B cell (primary cell): Measurements from ENCODE around the gene ECE2. TPM values are rescaled to one million over a fixed set of nuclear protein-coding genes. Genes with fewer than 3 reads are reported as not detected.

ENCODE experiments used
- ATAC-seq: fragments of 200-7000 bp; cut with Tn5 transposase; one replicate; pipeline ENCODE4 v1.10.0; 2021; ENCODE audit warnings: low read depth, mild to moderate bottlenecking, moderate number of reproducible peaks, moderate library complexity
- CTCF ChIA-PET: fragments of 350-600 bp; sonication (Branson Sonifier 250); formaldehyde crosslinking; loops from one replicate; lab custom pipeline; 2021; ENCODE audit warnings: antibody characterized with exemption, inconsistent platforms; lab: Charles Lee
- POLR2A ChIA-PET: fragments of 350-600 bp; sonication (Branson Sonifier 250); formaldehyde crosslinking; loops from one replicate; lab custom pipeline; 2021; ENCODE audit warnings: antibody characterized with exemption; lab: Charles Lee
- DNase-seq: peaks from one replicate; pipeline ENCODE4 v3.0.0; 2013
- H2AFZ ChIP-seq: 2 replicates; pipeline ENCODE4 v1.6.1; 2012; ENCODE audit warnings: mild to moderate bottlenecking, low read depth, low read length; ENCODE audit not compliant: insufficient read depth, poor library complexity, severe bottlenecking
- H3K27ac ChIP-seq, 2 donors: 1 replicate in 1 of 2; 2 replicates in 1 of 2; pipeline ENCODE4 v1.5.1; 2012 to 2013; ENCODE audit warnings: low read length in 2 of 2, mild to moderate bottlenecking in 2 of 2, moderate library complexity in 1 of 2
- H3K27me3 ChIP-seq, 4 experiments: fragments of 200-600 bp in 1 of 4; sonication (generic) in 1 of 4; replicated peaks in 1 of 4; 1 replicate in 2 of 4; 2 replicates in 2 of 4; pipeline versions ENCODE4 v1.6.1 to v1.7.0; 2013 to 2016; ENCODE audit warnings: low read length in 3 of 4, mild to moderate bottlenecking in 2 of 4, mixed read lengths in 1 of 4, moderate library complexity in 1 of 4; ENCODE audit not compliant: insufficient read depth in 4 of 4, control insufficient read depth in 3 of 4; ENCODE audit errors: control extremely low read depth in 1 of 4
- H3K36me3 ChIP-seq, 2 experiments: replicated peaks in 1 of 2; 1 replicate in 1 of 2; 2 replicates in 1 of 2; pipeline versions ENCODE4 v1.6.1 to v1.7.1; 2013; ENCODE audit warnings: low read length in 1 of 2; ENCODE audit not compliant: insufficient read depth in 2 of 2, control insufficient read depth in 1 of 2; ENCODE audit errors: control extremely low read depth in 1 of 2, extremely low read depth in 1 of 2
- H3K4me1 ChIP-seq, 2 donors: fragments of 200-600 bp in 1 of 2; sonication (generic) in 1 of 2; 1 replicate in 1 of 2; 2 replicates in 1 of 2; pipeline versions ENCODE4 v1.5.1 to v1.6.1; 2013 to 2017; ENCODE audit warnings: low read length in 2 of 2; ENCODE audit not compliant: control insufficient read depth in 2 of 2, insufficient read depth in 2 of 2
- H3K4me2 ChIP-seq: replicated peaks from 2 replicates; pipeline ENCODE3; 2012; ENCODE audit warnings: mild to moderate bottlenecking, low read depth, low read length; ENCODE audit not compliant: poor library complexity, severe bottlenecking
- H3K4me3 ChIP-seq, 5 experiments: fragments of 200-600 bp in 1 of 5; sonication (generic) in 1 of 5; 1 replicate in 3 of 5; 2 replicates in 2 of 5; pipeline versions ENCODE4 v1.5.1 to v1.7.0; 2011 to 2016; ENCODE audit warnings: low read length in 4 of 5, mild to moderate bottlenecking in 4 of 5, low read depth in 2 of 5, control low read depth in 1 of 5, moderate library complexity in 1 of 5; ENCODE audit not compliant: insufficient read depth in 1 of 5; ENCODE audit errors: control extremely low read depth in 1 of 5, extremely low read depth in 1 of 5
- H3K79me2 ChIP-seq: fragments of 200-600 bp; sonication (generic); one replicate; pipeline ENCODE4 v1.6.0; 2016; ENCODE audit warnings: low read length; ENCODE audit not compliant: control insufficient read depth, insufficient read depth
- H3K9ac ChIP-seq: fragments of 200-600 bp; sonication (generic); 2 replicates; pipeline ENCODE4 v1.6.1; 2017; ENCODE audit warnings: mild to moderate bottlenecking, low read length, moderate library complexity
- H3K9me3 ChIP-seq, 3 donors: one replicate each; pipeline versions ENCODE4 v1.6.1 to v1.7.1; 2013; ENCODE audit warnings: low read length in 2 of 3; ENCODE audit not compliant: control insufficient read depth in 2 of 3, insufficient read depth in 1 of 3; ENCODE audit errors: control extremely low read depth in 1 of 3
- H4K20me1 ChIP-seq: 2 replicates; pipeline ENCODE4 v1.6.0; 2012; ENCODE audit warnings: mild to moderate bottlenecking, low read length; ENCODE audit not compliant: insufficient read depth, control insufficient read depth, poor library complexity, severe bottlenecking
- H3K27ac Mint-ChIP-seq: one replicate; pipeline ENCODE4 v1.8.0; 2021; ENCODE audit warnings: mixed read lengths
- H3K27me3 Mint-ChIP-seq: one replicate; pipeline ENCODE4 v1.8.0; 2021; ENCODE audit warnings: mixed read lengths
- H3K4me1 Mint-ChIP-seq: one replicate; pipeline ENCODE4 v1.8.0; 2021; ENCODE audit warnings: mixed read lengths
- H3K4me3 Mint-ChIP-seq: one replicate; pipeline ENCODE4 v1.8.0; 2021; ENCODE audit warnings: mixed read lengths
- H3K9me3 Mint-ChIP-seq: one replicate; pipeline ENCODE4 v1.8.0; 2022; ENCODE audit warnings: mixed read lengths; ENCODE audit not compliant: insufficient read depth
- CTCF ChIP-seq: fragments of 200-600 bp; IDR thresholded peaks from one replicate; pipeline ENCODE4 v1.8.0; 2022; ENCODE audit warnings: antibody characterized with exemption, mild to moderate bottlenecking
- EZH2 ChIP-seq: IDR thresholded peaks from 2 replicates; pipeline ENCODE4 v1.6.1; 2012; ENCODE audit warnings: borderline replicate concordance, low read depth, mild to moderate bottlenecking, moderate library complexity, low read length; ENCODE audit not compliant: insufficient read depth, poor library complexity, severe bottlenecking
- WGBS: methylation state at CpG from one replicate; pipeline ENCODE4 v1.1.5; 2013; ENCODE audit warnings: missing lambda C conversion rate; ENCODE audit not compliant: insufficient coverage; 5-methylcytosine and 5-hydroxymethylcytosine counted together
- intact Hi-C: fragments of 100-400 bp; cut with micrococcal nuclease; formaldehyde crosslinking; loops from one replicate; pipeline ENCODE4 v1.10.0; 2022
- polyA plus RNA-seq: library from polyadenylated mRNA; depleted of rRNA; stranded (reverse); fragments of >200 nt; gene quantifications from 2 replicates; pipeline ENCODE4 v1.2.3, GENCODE V29; 2012
- total RNA-seq, 2 donors: library from RNA; stranded (reverse); fragments of 120-200 nt in 1 of 2; gene quantifications; 1 replicate in 1 of 2; 2 replicates in 1 of 2; pipeline versions ENCODE4 v1.2.3 to v1.2.4, GENCODE V29; 2013 to 2022

Gene ECE2
- total and polyA plus RNA-seq, 2 donors (not counting 1 experiment from before 2014, with no cell fraction given), result not detected

GRCh38 chr3:184336547-184337398, 61.0 kb downstream of the ECE2 start:
- Histone ChIP-seq H3K4me2 (peak overlapping the region; percentile 82), H4K20me1 (no peaks in the 10 kb centered on the region), H3K4me1 (peaks cover 14 to 25% of the 10 kb centered on the region in 2 donors), H3K36me3 (peaks cover 1 to 31% of the 10 kb centered on the region in 2 experiments), H3K27ac (peak overlapping the region in 1 of 2 donors; percentile 93), H3K4me3 (peak overlapping the region; percentile 51 to 83 (median 73)), H2AFZ (peak overlapping the region; percentile 85), H3K27me3 (peaks cover 0 to 3% (median 0%) of the 10 kb centered on the region in 4 experiments), H3K9me3 (no peaks in the 10 kb centered on the region), H3K79me2 (peaks cover 19% of the 10 kb centered on the region), H3K9ac (peak overlapping the region; percentile 86)
- Mint-ChIP-seq H3K4me3 (peak overlapping the region; percentile 94), H3K9me3 (no peaks in the 10 kb centered on the region), H3K27me3 (no peaks in the 10 kb centered on the region), H3K4me1 (peaks cover 30% of the 10 kb centered on the region), H3K27ac (peak overlapping the region; percentile 82)
- intact Hi-C loops, result no loop called here
- 26% methylated on average over 17 of the region's 17 CpGs for WGBS
- TF ChIP-seq CTCF (no peak), EZH2 (no peak)
- ATAC-seq (peak; percentile 6), DNase-seq (peak; percentile 38)
- ChIA-PET POLR2A (no interaction called here), CTCF (interaction anchor here (1.2 to 1.8 kb wide), 2 partner anchors 17 to 177 kb away, joined by 3 to 5 read pairs; no protein-coding TSS in a partner anchor)

- no peak for DNase-seq
- intact Hi-C loops, result no loop called here
- no peaks in the 10 kb centered on the region for H3K9me3 Mint-ChIP-seq
- Histone ChIP-seq H3K79me2 (peaks cover 19% of the 10 kb centered on the region), H3K9ac (peak within 1 kb of the TSS; percentile 86), H3K27ac (no peak within 1 kb of the TSS), H3K4me3 (peak within 1 kb of the TSS; percentile 51 to 83 (median 73)), H3K36me3 (peaks cover 0 to 25% of the 10 kb centered on the region in 2 experiments), H3K9me3 (no peaks in the 10 kb centered on the region), H3K4me2 (peak within 1 kb of the TSS; percentile 82), H3K27me3 (peaks cover 0 to 3% (median 0%) of the 10 kb centered on the region in 4 experiments), H3K4me1 (peaks cover 14 to 25% of the 10 kb centered on the region in 2 donors), H2AFZ (peak within 1 kb of the TSS; percentile 85), H4K20me1 (no peaks in the 10 kb centered on the region)
- ATAC-seq, result no peak
- peak within 1 kb of the TSS; percentile 82 for H3K27ac Mint-ChIP-seq
- ChIA-PET POLR2A (no interaction called here), CTCF (interaction anchor here (1.2 to 1.8 kb wide), 2 partner anchors 17 to 176 kb away, joined by 3 to 5 read pairs; no protein-coding TSS in a partner anchor)
- H3K4me1 Mint-ChIP-seq, result peaks cover 30% of the 10 kb centered on the region
- H3K27me3 Mint-ChIP-seq, result no peaks in the 10 kb centered on the region
- peak within 1 kb of the TSS; percentile 94 for H3K4me3 Mint-ChIP-seq
- TF ChIP-seq CTCF, result no peak
- TF ChIP-seq EZH2, result no peak
- WGBS, result 100% methylated on average over 6 of the region's 6 CpGs
Measured at GRCh38 chr3:184337399-184337714, 61.5 kb downstream of the ECE2 start, which contains the start of gene FAM131A. Gene FAM131A, plus strand, starts transcription at chr3:184337600. Its CDS starts 31 bp downstream, at chr3:184337631.
